K562 (cell line): ENCODE data around the gene KAT7. TPM values are rescaled to one million over a fixed set of nuclear protein-coding genes. Genes with fewer than 3 reads are reported as not detected.

Experiments used
- ATAC-seq: fragments of 200-7000 bp; cut with Tn5 transposase; 3 replicates; pipeline ENCODE4 v1.9.1; 2020; ENCODE audit warnings: moderate library complexity
- BruUV-seq: library from RNA; stranded (reverse); fragments of 400-500 nt; replicated peaks from 2 replicates; lab custom pipeline; 2021; lab: Mats Ljungman, UMichigan
- CTCF ChIA-PET: fragments of 300-600 bp; formaldehyde crosslinking; extraction: SDS; loops from one replicate; lab custom pipeline; 2021; ENCODE audit warnings: low intra/inter-chr PET ratio; lab: Yijun Ruan, JAX
- POLR2A ChIA-PET: fragments of 300-600, 350-650 bp; sonication (Branson Sonifier 250); formaldehyde crosslinking; extraction: SDS; loops from one replicate; lab custom pipeline; 2021; ENCODE audit warnings: antibody characterized with exemption, inconsistent platforms; lab: Yijun Ruan, JAX
- DNase-seq, 4 experiments: peaks; one replicate each; pipeline versions ENCODE4 v3.0.0 to v3.0.0-alpha.2; 2011 to 2018; ENCODE audit warnings: low spot score in 3 of 4, mixed read lengths in 3 of 4; ENCODE audit errors: extremely low read depth in 1 of 4
- FAIRE-seq: peaks from 2 replicates; lab custom pipeline; 2011; peaks lifted over from hg19 to GRCh38; lab: Jason Lieb, UNC
- H2AFZ ChIP-seq: 2 replicates; pipeline ENCODE4 v1.6.0; 2011; ENCODE audit warnings: low read depth, low read length, control low read depth, inconsistent platforms
- H3K27ac ChIP-seq: fragments of 200-600 bp; 3 replicates; pipeline ENCODE4 v1.8.0; 2011; ENCODE audit warnings: low read depth, mild to moderate bottlenecking, control low read depth, inconsistent platforms, low read length, moderate library complexity, mixed read lengths; ENCODE audit errors: extremely low read depth
- H3K27me3 ChIP-seq, 2 experiments: fragments of 300-600 bp in 1 of 2; 2 replicates in 1 of 2; 3 replicates in 1 of 2; pipeline versions ENCODE4 v1.6.0 to v1.8.0; 2011; ENCODE audit warnings: inconsistent platforms in 2 of 2, low read length in 2 of 2, mild to moderate bottlenecking in 1 of 2, mixed read lengths in 1 of 2, moderate library complexity in 1 of 2; ENCODE audit not compliant: control insufficient read depth in 2 of 2, insufficient read depth in 2 of 2
- H3K36me3 ChIP-seq: fragments of 300-600 bp; 3 replicates; pipeline ENCODE4 v1.8.0; 2011; ENCODE audit warnings: mild to moderate bottlenecking, low read length, inconsistent platforms; ENCODE audit not compliant: control insufficient read depth, insufficient read depth
- H3K4me1 ChIP-seq, 2 experiments: fragments of 200-600 bp in 1 of 2; replicated peaks in 1 of 2; 2 replicates in 1 of 2; 3 replicates in 1 of 2; pipeline versions ENCODE4 v1.5.1 to v1.8.0; 2011; ENCODE audit warnings: inconsistent platforms in 2 of 2, low read length in 2 of 2, mild to moderate bottlenecking in 1 of 2, mixed read lengths in 1 of 2, moderate library complexity in 1 of 2; ENCODE audit not compliant: control insufficient read depth in 2 of 2, insufficient read depth in 2 of 2
- H3K4me2 ChIP-seq: 2 replicates; pipeline ENCODE4 v1.6.1; 2011; ENCODE audit warnings: low read length, control low read depth, inconsistent platforms, mixed read lengths; ENCODE audit not compliant: insufficient read depth
- H3K4me3 ChIP-seq: fragments of 200-600 bp; sonication (generic), shearing (Covaris generic); 2 replicates; pipeline ENCODE4 v1.5.1; 2016; ENCODE audit warnings: control low read depth, inconsistent platforms
- H3K79me2 ChIP-seq: fragments of 200-600 bp; 3 replicates; pipeline ENCODE4 v1.8.0; 2011; ENCODE audit warnings: low read length, inconsistent platforms; ENCODE audit not compliant: control insufficient read depth, insufficient read depth
- H3K9ac ChIP-seq, 2 experiments: 2 replicates each; pipeline versions ENCODE4 v1.6.0 to v1.6.1; 2011; ENCODE audit warnings: low read depth in 2 of 2, low read length in 2 of 2, control low read depth in 1 of 2, inconsistent platforms in 1 of 2, mild to moderate bottlenecking in 1 of 2, mixed read lengths in 1 of 2; ENCODE audit not compliant: insufficient read depth in 1 of 2
- H3K9me1 ChIP-seq: one replicate; pipeline ENCODE4 v1.6.0; 2011; ENCODE audit warnings: inconsistent platforms, mild to moderate bottlenecking, low read length, moderate library complexity; ENCODE audit not compliant: control insufficient read depth, insufficient read depth
- H3K9me3 ChIP-seq: replicated peaks from 2 replicates; pipeline ENCODE4 v1.5.1; 2011; ENCODE audit warnings: low read depth, low read length, inconsistent platforms; ENCODE audit not compliant: control insufficient read depth, insufficient read depth
- H4K20me1 ChIP-seq: replicated peaks from 2 replicates; pipeline ENCODE4 v1.6.1; 2011; ENCODE audit warnings: low read length, inconsistent platforms, mixed read lengths; ENCODE audit not compliant: control insufficient read depth, insufficient read depth
- DEAF1 ChIP-seq: fragments of 450-650 bp; formaldehyde crosslinking; IDR thresholded peaks from 2 replicates; pipeline ENCODE4 v1.4.0; 2020; ENCODE audit warnings: mild to moderate bottlenecking, moderate library complexity
- HDAC2 ChIP-seq: fragments of 450-650 bp; IDR thresholded peaks from 2 replicates; pipeline ENCODE4 v1.6.1; 2016; ENCODE audit warnings: mild to moderate bottlenecking
- IRF1 ChIP-seq: sonication (generic); formaldehyde crosslinking; IDR thresholded peaks from 2 replicates; pipeline ENCODE4 v1.8.0; 2022; ENCODE audit warnings: missing genetic modification reagents, mild to moderate bottlenecking, borderline replicate concordance
- KLF16 ChIP-seq: IDR thresholded peaks from 2 replicates; pipeline ENCODE4 v1.6.1; 2016; ENCODE audit warnings: antibody characterized with exemption
- L3MBTL2 ChIP-seq: fragments of 450-650 bp; IDR thresholded peaks from 2 replicates; pipeline ENCODE4 v1.6.1; 2016; ENCODE audit warnings: mild to moderate bottlenecking, moderate library complexity
- MYC ChIP-seq, 2 experiments: fragments of 250-450 bp in 1 of 2; sonication (Bioruptor Pico) in 1 of 2; IDR thresholded peaks; 2 replicates each; pipeline versions ENCODE4 v1.5.1 to v1.6.1; 2012 to 2021; ENCODE audit warnings: low read depth in 2 of 2, borderline replicate concordance in 1 of 2, improper control_type of control experiment in 1 of 2, low read length in 1 of 2, mild to moderate bottlenecking in 1 of 2, moderate library complexity in 1 of 2
- SMAD1 ChIP-seq: fragments of 150-350 bp; IDR thresholded peaks from 2 replicates; pipeline ENCODE4 v1.6.1; 2014; ENCODE audit warnings: low read length, low read depth; ENCODE audit not compliant: partially characterized antibody
- ZBTB9 ChIP-seq: fragments of 450-650 bp; formaldehyde crosslinking; IDR thresholded peaks from 2 replicates; pipeline ENCODE4 v1.4.0; 2020; ENCODE audit warnings: mild to moderate bottlenecking, moderate library complexity
- WGBS: fragments of 100-300 bp; shearing (Covaris generic); methylation state at CpG from one replicate; pipeline ENCODE4 v1.1.6; 2016; ENCODE audit warnings: low coverage, mixed read lengths; ENCODE audit not compliant: insufficient coverage; ENCODE audit errors: missing lambda C conversion rate; 5-methylcytosine and 5-hydroxymethylcytosine counted together
- in situ Hi-C: fragments of 300-500 bp; cut with MboI; formaldehyde crosslinking; loops from 4 replicates; pipeline ENCODE4 v1.15.0; 2018; ENCODE audit warnings: inconsistent platforms, mixed read lengths
- intact Hi-C: fragments of 100-400 bp; cut with micrococcal nuclease; formaldehyde crosslinking; loops from 2 replicates; pipeline ENCODE4 v1.14.2; 2022
- polyA plus RNA-seq, 8 experiments: library from polyadenylated mRNA; depleted of rRNA in 4 of 8; stranded (reverse) in 5 of 8; unstranded in 3 of 8; fragments of >200 nt; fragmentation: Nextera tagmentation in 2 of 8; fragmentation: Illumina TruSeq in 1 of 8; extraction: Ambion mirVana in 2 of 8; extraction: Trizol in 1 of 8; gene quantifications; 2 replicates each; pipeline versions ENCODE4 v1.2.1 to v1.2.3, GENCODE V29; 2011 to 2014; ENCODE audit warnings: inconsistent platforms in 1 of 8, missing spikeins in 1 of 8
- total RNA-seq, 7 experiments: library from RNA; depleted of rRNA in 6 of 7; stranded (reverse); fragments of >200 nt in 6 of 7; fragmentation: Illumina TruSeq in 2 of 7; extraction: Trizol in 2 of 7; gene quantifications; 2 replicates each; pipeline versions ENCODE4 v1.2.1 to v1.2.3, GENCODE V29; 2011 to 2021; ENCODE audit warnings: low replicate concordance in 1 of 7

The KAT7 gene
- total and polyA plus RNA-seq, 9 of the 15 experiments (the other 6 are each of a cell fraction or from before 2014, with no cell fraction given) = 10.8 to 57.3 (median 34.8) TPM

- peak; percentile 93 for ATAC-seq
- DNase-seq = peak; percentile 74 to 84 (median 82)
- Histone ChIP-seq H3K79me2 (no peaks in the 10 kb centered on the region), H3K36me3 (no peaks in the 10 kb centered on the region), H3K4me2 (peak overlapping the region; percentile 82), H3K27me3 (peaks cover 3 to 24% of the 10 kb centered on the region in 2 experiments; a peak in 4 of 5 replicates), H3K9me1 (no peaks in the 10 kb centered on the region), H4K20me1 (0 out of 2 replicates have a peak, but pooled peaks cover 7% of the 10 kb centered on the region), H3K27ac (no peak overlapping the region), H3K9ac (peak overlapping the region; percentile 55 to 87; a peak in 3 of 4 replicates), H3K9me3 (no peaks in the 10 kb centered on the region), H3K4me1 (peaks cover 0 to 15% of the 10 kb centered on the region in 2 experiments; a peak in 2 of 5 replicates), H3K4me3 (peak overlapping the region; percentile 49), H2AFZ (peak overlapping the region; percentile 75)
- BruUV-seq = no TSS peak
- FAIRE-seq = peak; percentile 66
- WGBS = 3% methylated on average over 45 of the region's 55 CpGs
- ChIA-PET CTCF (interaction anchor here (0.5 to 1.8 kb wide), 6 partner anchors 67 to 294 kb away, joined by 3 to 7 read pairs (median 4); no protein-coding TSS in a partner anchor), POLR2A (interaction anchor here (0.6 kb wide), 1 partner anchor 28 kb away, joined by 4 read pairs; no protein-coding TSS in a partner anchor)
- intact Hi-C loops = loop anchor here (2.0 to 5.0 kb wide), 2 partner anchors 144 to 283 kb away; partner anchors contain the start of gene SLC35B1
- in situ Hi-C loops = no loop called here
- TF ChIP-seq KLF16 (0 out of 2 replicates have a peak, but pooled peaks have one; percentile 15), L3MBTL2 (peak; percentile 44; the same call in 1 of the 2 replicates), IRF1 (CRISPR knock-in tag) (no peak), HDAC2 (peak; percentile 75; the same call in 1 of the 2 replicates), SMAD1 (no peak), DEAF1 (peak; percentile 65), ZBTB9 (CRISPR knock-in tag) (peak; percentile 67; the same call in 1 of the 2 replicates), MYC (IDR thresholded peaks at IDR 0.05; ENCODE audit: low read depth, low read length) (peak; percentile 57), MYC (CRISPR knock-in tag; IDR thresholded peaks at IDR 0.05; ENCODE audit: borderline replicate concordance, low read depth) (0 out of 2 replicates have a peak, but pooled peaks have one; percentile 50)
Observed at GRCh38 chr17:49851387-49852291, 63.2 kb downstream of the KAT7 start.
